ENCODE data around the gene KAT5.
"Not testable (repeated sequence)": the region's sequence is repeated elsewhere in the genome, so short reads cannot be mapped to it uniquely, and the experiment has no call there.

Gene KAT5

GRCh38 chr11:65745049-65745448 is 33.0 kb downstream of the KAT5 start:
- DNase-seq, result no peak

GRCh38 chr11:65762169-65762568 is 50.1 kb downstream of the KAT5 start:
- DNase-seq, result not testable (repeated sequence)

DNA sequence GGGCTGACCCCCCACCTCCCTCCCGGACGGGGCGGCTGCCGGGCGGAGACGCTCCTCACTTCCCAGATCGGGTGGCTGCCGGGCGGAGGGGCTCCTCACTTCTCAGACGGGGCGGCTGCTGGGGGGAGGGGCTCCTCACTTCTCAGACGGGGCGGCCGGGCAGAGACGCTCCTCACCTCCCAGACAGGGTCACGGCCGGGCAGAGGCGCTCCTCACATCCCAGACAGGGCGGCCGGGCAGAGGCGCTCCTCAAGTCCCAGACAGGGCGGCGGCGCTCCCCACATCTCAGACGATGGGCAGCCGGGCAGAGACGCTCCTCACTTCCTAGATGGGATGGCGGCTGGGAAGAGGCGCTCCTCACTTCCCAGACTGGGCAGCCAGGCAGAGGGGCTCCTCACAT is 50.8 kb downstream of the KAT5 start:
- not testable (repeated sequence) for DNase-seq

GRCh38 chr11:65764434-65764833 is 52.4 kb downstream of the KAT5 start:
- DNase-seq, result no peak

DNA sequence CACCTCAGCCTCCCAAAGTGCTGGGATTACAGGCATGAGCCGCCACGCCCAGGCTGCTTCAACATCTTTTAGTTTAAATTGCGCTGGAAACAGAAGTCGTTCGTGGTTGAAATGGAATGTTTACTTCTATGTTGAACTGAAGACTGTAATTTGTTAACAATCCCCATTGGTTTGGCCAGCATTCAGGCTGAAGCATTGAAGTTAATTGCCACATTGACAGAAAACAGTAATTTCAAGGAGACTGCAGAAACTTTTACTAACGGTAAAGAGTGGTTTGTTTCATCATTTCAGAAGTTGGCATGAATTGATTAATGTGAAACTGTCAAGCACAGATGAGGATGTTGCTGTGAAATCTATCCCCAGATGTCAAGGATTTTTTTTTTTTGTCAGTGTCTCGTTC is 54.5 kb downstream of the KAT5 start:
- no peak for DNase-seq

DNA sequence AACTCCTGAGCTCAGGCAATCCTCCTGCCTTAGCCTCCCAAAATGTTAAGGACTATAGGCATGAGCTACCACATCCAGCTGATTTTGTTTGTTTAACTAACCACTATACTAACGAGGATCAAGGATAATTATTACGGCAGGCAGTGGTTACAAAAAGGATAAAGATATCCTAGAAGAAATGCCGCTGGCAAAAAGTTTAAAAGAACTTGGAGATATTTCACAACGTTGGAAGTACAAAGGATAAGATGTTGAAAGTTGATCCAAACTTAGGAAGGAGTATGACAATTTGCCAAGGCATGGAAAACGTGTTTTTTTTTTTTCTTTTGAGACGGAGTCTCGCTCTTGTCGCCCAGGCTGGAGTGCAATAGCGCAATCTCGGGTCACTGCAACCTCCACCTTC is 55.4 kb downstream of the KAT5 start:
- DNase-seq, result no peak

- DNase-seq, result not testable (repeated sequence)
These were observed 55.8 kb downstream of the KAT5 start for GRCh38 chr11:65767806-65768205.

Data from activated naive CD4-positive, alpha-beta T cell (primary cell).